ENCODE measurements around the gene TEX35.
"Not testable (repeated sequence)": the region's sequence is repeated elsewhere in the genome, so short reads cannot be mapped to it uniquely, and the experiment has no call there.

The TEX35 gene

GRCh38 chr1:178502856-178503255 lies 10.1 kb upstream of the TEX35 start:
- no peak overlapping the region for H3K4me3 ChIP-seq (ENCODE audit: low read depth, low read length)
- no peak overlapping the region for H3K27ac ChIP-seq
- no peaks in the 10 kb centered on the region for H3K36me3 ChIP-seq
- H3K9me3 ChIP-seq (ENCODE audit: severe bottlenecking): no peaks in the 10 kb centered on the region
- no peaks in the 10 kb centered on the region for H3K27me3 ChIP-seq (ENCODE audit: insufficient read depth, low read depth, severe bottlenecking)
- no peak for TF ChIP-seq CTCF (IDR thresholded peaks at IDR 0.05; ENCODE audit: low read depth, low read length)
- DNase-seq: no peak

GRCh38 chr1:178503316-178503715 lies 9.6 kb upstream of the TEX35 start:
- not testable (repeated sequence) for H3K27ac ChIP-seq; H3K4me3 ChIP-seq (ENCODE audit: low read depth, low read length); H3K36me3 ChIP-seq; H3K27me3 ChIP-seq (ENCODE audit: insufficient read depth, low read depth, severe bottlenecking); H3K9me3 ChIP-seq (ENCODE audit: severe bottlenecking); DNase-seq

- no peak for TF ChIP-seq CTCF (IDR thresholded peaks at IDR 0.05; ENCODE audit: low read depth, low read length)
- Histone ChIP-seq H3K27me3 (ENCODE audit: insufficient read depth, low read depth, severe bottlenecking) (no peaks in the 10 kb centered on the region), H3K36me3 (no peaks in the 10 kb centered on the region), H3K27ac (no peak overlapping the region), H3K9me3 (ENCODE audit: severe bottlenecking) (no peaks in the 10 kb centered on the region), H3K4me3 (ENCODE audit: low read depth, low read length) (no peak overlapping the region)
- DNase-seq: no peak
Measured at GRCh38 chr1:178503849-178504248, 9.1 kb upstream of the TEX35 start.

GRCh38 chr1:178504286-178504685 lies 8.6 kb upstream of the TEX35 start:
- Histone ChIP-seq H3K27me3 (ENCODE audit: insufficient read depth, low read depth, severe bottlenecking) (no peaks in the 10 kb centered on the region), H3K36me3 (no peaks in the 10 kb centered on the region), H3K9me3 (ENCODE audit: severe bottlenecking) (no peaks in the 10 kb centered on the region), H3K27ac (no peak overlapping the region), H3K4me3 (ENCODE audit: low read depth, low read length) (no peak overlapping the region)
- TF ChIP-seq CTCF (IDR thresholded peaks at IDR 0.05; ENCODE audit: low read depth, low read length): no peak
- DNase-seq: no peak

- TF ChIP-seq CTCF (IDR thresholded peaks at IDR 0.05; ENCODE audit: low read depth, low read length): no peak
- Histone ChIP-seq H3K36me3 (no peaks in the 10 kb centered on the region), H3K27me3 (ENCODE audit: insufficient read depth, low read depth, severe bottlenecking) (no peaks in the 10 kb centered on the region), H3K27ac (no peak overlapping the region), H3K9me3 (ENCODE audit: severe bottlenecking) (no peaks in the 10 kb centered on the region), H3K4me3 (ENCODE audit: low read depth, low read length) (no peak overlapping the region)
- no peak for DNase-seq
Measured at GRCh38 chr1:178506177-178506576, 6.7 kb upstream of the TEX35 start.

GRCh38 chr1:178506669-178507068 lies 6.2 kb upstream of the TEX35 start:
- H3K9me3 ChIP-seq (ENCODE audit: severe bottlenecking): no peaks in the 10 kb centered on the region
- H3K4me3 ChIP-seq (ENCODE audit: low read depth, low read length): no peak overlapping the region
- no peak for TF ChIP-seq CTCF (IDR thresholded peaks at IDR 0.05; ENCODE audit: low read depth, low read length)
- no peaks in the 10 kb centered on the region for H3K27me3 ChIP-seq (ENCODE audit: insufficient read depth, low read depth, severe bottlenecking)
- DNase-seq: no peak
- H3K27ac ChIP-seq: no peak overlapping the region
- H3K36me3 ChIP-seq: no peaks in the 10 kb centered on the region

Data from WERI-Rb-1 (cell line).